Measurements from ENCODE around the gene RABAC1. TPM values are rescaled to one million over a fixed set of nuclear protein-coding genes. Genes with fewer than 3 reads are reported as not detected.

The RABAC1 gene
- total and polyA plus RNA-seq, 9 of the 15 experiments (the other 6 are each of a cell fraction or from before 2014, with no cell fraction given): 2.4 to 28.1 (median 9.3) TPM

GRCh38 chr19:41918095-41918494, 41.0 kb downstream of the RABAC1 start:
- Histone ChIP-seq H3K27ac (ENCODE audit: extremely low read depth, low read depth, low read length) (no peak overlapping the region), H3K4me1 (replicated peaks in 1 of 2; ENCODE audit: control insufficient read depth in 2 of 2, insufficient read depth in 2 of 2, low read length in 2 of 2) (peaks cover 0 to 36% of the 10 kb centered on the region in 2 experiments; a peak in 3 of 5 replicates), H3K4me2 (ENCODE audit: insufficient read depth, low read length) (no peak overlapping the region), H3K9me3 (replicated peaks; ENCODE audit: control insufficient read depth, insufficient read depth, low read depth, low read length) (no peaks in the 10 kb centered on the region; the same call in 1 of the 2 replicates), H4K20me1 (replicated peaks; ENCODE audit: control insufficient read depth, insufficient read depth, low read length) (peaks cover 8% of the 10 kb centered on the region; the same call in 1 of the 2 replicates), H3K79me2 (ENCODE audit: control insufficient read depth, insufficient read depth, low read length) (no peaks in the 10 kb centered on the region), H3K36me3 (ENCODE audit: control insufficient read depth, insufficient read depth, low read length) (no peaks in the 10 kb centered on the region), H3K9me1 (ENCODE audit: control insufficient read depth, insufficient read depth, low read length) (no peaks in the 10 kb centered on the region), H2AFZ (ENCODE audit: low read depth, low read length) (no peak overlapping the region), H3K27me3 (ENCODE audit: control insufficient read depth in 2 of 2, insufficient read depth in 2 of 2, low read length in 2 of 2) (peaks cover 20 to 47% of the 10 kb centered on the region in 2 experiments), H3K4me3 (no peak overlapping the region), H3K9ac (ENCODE audit: insufficient read depth in 1 of 2, low read depth in 2 of 2, low read length in 2 of 2) (no peak overlapping the region)
- CTCF ChIA-PET (ENCODE audit: low intra/inter-chr PET ratio): no interaction called here
- no TSS peak for BruUV-seq (replicated peaks)
- in situ Hi-C loops (cut with MboI): no loop called here
- intact Hi-C loops (cut with micrococcal nuclease): no loop called here
- peak in 1 of 2 experiments; percentile 91; a peak in 2 of 4 replicates for TF ChIP-seq KDM1A (IDR thresholded peaks at IDR 0.05)
- no peak for TF ChIP-seq KDM5B (IDR thresholded peaks at IDR 0.05; ENCODE audit: insufficient replicate concordance, low read depth, low read length)
- no peak for DNase-seq (ENCODE audit: extremely low read depth in 1 of 4, low spot score in 3 of 4)
- POLR2A ChIA-PET: no interaction called here
- no peak for FAIRE-seq
- ATAC-seq: no peak
- WGBS (ENCODE audit: insufficient coverage, low coverage, missing lambda C conversion rate): 18% methylated on average over 6 of the region's 6 CpGs

GRCh38 chr19:41917676-41918075, 41.4 kb downstream of the RABAC1 start:
- no peak overlapping the region for H3K27ac ChIP-seq (ENCODE audit: extremely low read depth, low read depth, low read length)
- BruUV-seq (replicated peaks): no TSS peak
- H3K9me1 ChIP-seq (ENCODE audit: control insufficient read depth, insufficient read depth, low read length): no peaks in the 10 kb centered on the region
- H2AFZ ChIP-seq (ENCODE audit: low read depth, low read length): no peak overlapping the region
- no peak for FAIRE-seq
- peaks cover 0 to 37% of the 10 kb centered on the region in 2 experiments; a peak in 3 of 5 replicates for H3K4me1 ChIP-seq (replicated peaks in 1 of 2; ENCODE audit: control insufficient read depth in 2 of 2, insufficient read depth in 2 of 2, low read length in 2 of 2)
- H3K4me3 ChIP-seq: no peak overlapping the region
- no peaks in the 10 kb centered on the region; the same call in 1 of the 2 replicates for H3K9me3 ChIP-seq (replicated peaks; ENCODE audit: control insufficient read depth, insufficient read depth, low read depth, low read length)
- ChIA-PET POLR2A (no interaction called here), CTCF (ENCODE audit: low intra/inter-chr PET ratio) (no interaction called here)
- H3K36me3 ChIP-seq (ENCODE audit: control insufficient read depth, insufficient read depth, low read length): no peaks in the 10 kb centered on the region
- no peak overlapping the region for H3K4me2 ChIP-seq (ENCODE audit: insufficient read depth, low read length)
- WGBS (ENCODE audit: insufficient coverage, low coverage, missing lambda C conversion rate): 36% methylated on average over 12 of the region's 12 CpGs
- ATAC-seq: no peak
- intact Hi-C loops (cut with micrococcal nuclease) (no loop called here), in situ Hi-C loops (cut with MboI) (no loop called here)
- DNase-seq (ENCODE audit: extremely low read depth in 1 of 4, low spot score in 3 of 4): no peak
- peaks cover 8% of the 10 kb centered on the region; the same call in 1 of the 2 replicates for H4K20me1 ChIP-seq (replicated peaks; ENCODE audit: control insufficient read depth, insufficient read depth, low read length)
- no peak overlapping the region for H3K9ac ChIP-seq (ENCODE audit: insufficient read depth in 1 of 2, low read depth in 2 of 2, low read length in 2 of 2)
- H3K27me3 ChIP-seq (ENCODE audit: control insufficient read depth in 2 of 2, insufficient read depth in 2 of 2, low read length in 2 of 2): peaks cover 23 to 47% of the 10 kb centered on the region in 2 experiments
- H3K79me2 ChIP-seq (ENCODE audit: control insufficient read depth, insufficient read depth, low read length): no peaks in the 10 kb centered on the region
- TF ChIP-seq NR0B1 (IDR thresholded peaks at IDR 0.05; ENCODE audit: partially characterized antibody) (no peak), U2AF1 (optimal IDR thresholded peaks at IDR 0.05; ENCODE audit: low read depth, low read length) (no peak), CEBPG (CRISPR knock-in tag; IDR thresholded peaks at IDR 0.05) (no peak), CEBPG (tag; conservative IDR thresholded peaks at IDR 0.05 in 1 of 2, IDR thresholded peaks at IDR 0.05 in 1 of 2) (no peak), XRCC3 (IDR thresholded peaks at IDR 0.05) (no peak), XRCC4 (IDR thresholded peaks at IDR 0.05; ENCODE audit: extremely low read depth, insufficient read depth, insufficient read length) (no peak), GATAD2A (IDR thresholded peaks at IDR 0.05) (no peak), E4F1 (CRISPR knock-in tag; IDR thresholded peaks at IDR 0.05; ENCODE audit: borderline replicate concordance) (no peak), EZH2 (IDR thresholded peaks at IDR 0.05; ENCODE audit: borderline replicate concordance, low read depth, low read length) (no peak)
